ENCODE data around the gene ZNF512. TPM values are rescaled to one million over a fixed set of nuclear protein-coding genes. Genes with fewer than 3 reads are reported as not detected.
A peak's percentile ranks its signal among the peaks of the same experiment; 100 is the strongest.

ZNF512 gene
- total RNA-seq, 1 donor from 2014 or later = 7.4 TPM

GRCh38 chr2:27566628-27567027, 16.2 kb upstream of the ZNF512 start:
- DNase-seq (ENCODE audit: low read depth) (peak; percentile 97), FAIRE-seq (no peak)
- TF ChIP-seq CTCF (IDR thresholded peaks at IDR 0.05; ENCODE audit: insufficient read depth, low read length, severe bottlenecking) = no peak
- Histone ChIP-seq H3K27me3 (ENCODE audit: control insufficient read depth, insufficient read depth, low read length) (no peaks in the 10 kb centered on the region), H3K36me3 (ENCODE audit: control insufficient read depth, insufficient read depth, low read length) (no peaks in the 10 kb centered on the region), H3K4me3 (ENCODE audit: low read depth, low read length) (no peak overlapping the region)

GRCh38 chr2:27569398-27569797, 13.4 kb upstream of the ZNF512 start:
- H3K4me3 ChIP-seq (ENCODE audit: low read depth, low read length) = no peak overlapping the region
- H3K27me3 ChIP-seq (ENCODE audit: control insufficient read depth, insufficient read depth, low read length) = no peaks in the 10 kb centered on the region
- FAIRE-seq (no peak), DNase-seq (ENCODE audit: low read depth) (no peak)
- no peaks in the 10 kb centered on the region for H3K36me3 ChIP-seq (ENCODE audit: control insufficient read depth, insufficient read depth, low read length)
- no peak for TF ChIP-seq CTCF (IDR thresholded peaks at IDR 0.05; ENCODE audit: insufficient read depth, low read length, severe bottlenecking)

GRCh38 chr2:27571197-27571596, 11.6 kb upstream of the ZNF512 start:
- Histone ChIP-seq H3K27me3 (ENCODE audit: control insufficient read depth, insufficient read depth, low read length) (no peaks in the 10 kb centered on the region), H3K36me3 (ENCODE audit: control insufficient read depth, insufficient read depth, low read length) (no peaks in the 10 kb centered on the region), H3K4me3 (ENCODE audit: low read depth, low read length) (no peak overlapping the region)
- FAIRE-seq (no peak), DNase-seq (ENCODE audit: low read depth) (no peak)
- TF ChIP-seq CTCF (IDR thresholded peaks at IDR 0.05; ENCODE audit: insufficient read depth, low read length, severe bottlenecking) = no peak

- H3K27me3 ChIP-seq (ENCODE audit: control insufficient read depth, insufficient read depth, low read length) = no peaks in the 10 kb centered on the region
- TF ChIP-seq CTCF (IDR thresholded peaks at IDR 0.05; ENCODE audit: insufficient read depth, low read length, severe bottlenecking) = no peak
- FAIRE-seq (no peak), DNase-seq (ENCODE audit: low read depth) (no peak)
- H3K36me3 ChIP-seq (ENCODE audit: control insufficient read depth, insufficient read depth, low read length) = no peaks in the 10 kb centered on the region
- no peak overlapping the region for H3K4me3 ChIP-seq (ENCODE audit: low read depth, low read length)
These were observed 11.2 kb upstream of the ZNF512 start for GRCh38 chr2:27571681-27572080.

- Histone ChIP-seq H3K27me3 (ENCODE audit: control insufficient read depth, insufficient read depth, low read length) (no peaks in the 10 kb centered on the region), H3K36me3 (ENCODE audit: control insufficient read depth, insufficient read depth, low read length) (no peaks in the 10 kb centered on the region), H3K4me3 (ENCODE audit: low read depth, low read length) (no peak overlapping the region)
- no peak for TF ChIP-seq CTCF (IDR thresholded peaks at IDR 0.05; ENCODE audit: insufficient read depth, low read length, severe bottlenecking)
- no peak for DNase-seq (ENCODE audit: low read depth)
- no peak for FAIRE-seq
These were observed 10.4 kb upstream of the ZNF512 start for GRCh38 chr2:27572439-27572838.

GRCh38 chr2:27572998-27573429, 9.8 kb upstream of the ZNF512 start:
- Histone ChIP-seq H3K4me3 (ENCODE audit: low read depth, low read length) (no peak overlapping the region), H3K36me3 (ENCODE audit: control insufficient read depth, insufficient read depth, low read length) (no peaks in the 10 kb centered on the region), H3K27me3 (ENCODE audit: control insufficient read depth, insufficient read depth, low read length) (no peaks in the 10 kb centered on the region)
- DNase-seq (ENCODE audit: low read depth) = no peak
- no peak for FAIRE-seq
- no peak for TF ChIP-seq CTCF (IDR thresholded peaks at IDR 0.05; ENCODE audit: insufficient read depth, low read length, severe bottlenecking)

Measured in bronchial epithelial cell (primary cell).